Progenitor cell of endocrine pancreas (in vitro differentiated cells): Measurements from ENCODE around the gene SAMD7. TPM values are rescaled to one million over a fixed set of nuclear protein-coding genes. Genes with fewer than 3 reads are reported as not detected.

ENCODE experiments used
- DNase-seq: peaks from one replicate; pipeline ENCODE4 v3.0.0; 2021; ENCODE audit warnings: low spot score; ENCODE audit not compliant: unreplicated experiment
- H3K27ac Mint-ChIP-seq: 2 replicates; pipeline ENCODE4 v1.8.0; 2021; ENCODE audit warnings: mild to moderate bottlenecking, moderate library complexity, mixed read lengths
- H3K27me3 Mint-ChIP-seq: 2 replicates; pipeline ENCODE4 v1.8.0; 2021; ENCODE audit warnings: mixed read lengths
- H3K36me3 Mint-ChIP-seq: 2 replicates; pipeline ENCODE4 v1.8.0; 2022; ENCODE audit warnings: mixed read lengths; ENCODE audit not compliant: insufficient read depth
- H3K4me1 Mint-ChIP-seq: 2 replicates; pipeline ENCODE4 v1.8.0; 2021; ENCODE audit warnings: low read depth, mixed read lengths
- H3K4me3 Mint-ChIP-seq: 2 replicates; pipeline ENCODE4 v1.8.0; 2021; ENCODE audit warnings: low read depth, mild to moderate bottlenecking, moderate library complexity, mixed read lengths
- H3K9me3 Mint-ChIP-seq: 2 replicates; pipeline ENCODE4 v1.8.0; 2021; ENCODE audit warnings: low read depth, mixed read lengths
- total RNA-seq: library from RNA; stranded (reverse); gene quantifications from 2 replicates; pipeline ENCODE4 v1.2.1, GENCODE V29; 2021
- TF ChIP-seq, protein P1 (sequence below): fragments of 200-600 bp; sonication (generic); IDR thresholded peaks from one replicate; pipeline ENCODE4 v1.5.0; 2021; ENCODE audit warnings: antibody characterized with exemption, mild to moderate bottlenecking; ENCODE audit not compliant: unreplicated experiment

SAMD7 gene
- total RNA-seq, 1 donor from 2014 or later = not detected

DNA sequence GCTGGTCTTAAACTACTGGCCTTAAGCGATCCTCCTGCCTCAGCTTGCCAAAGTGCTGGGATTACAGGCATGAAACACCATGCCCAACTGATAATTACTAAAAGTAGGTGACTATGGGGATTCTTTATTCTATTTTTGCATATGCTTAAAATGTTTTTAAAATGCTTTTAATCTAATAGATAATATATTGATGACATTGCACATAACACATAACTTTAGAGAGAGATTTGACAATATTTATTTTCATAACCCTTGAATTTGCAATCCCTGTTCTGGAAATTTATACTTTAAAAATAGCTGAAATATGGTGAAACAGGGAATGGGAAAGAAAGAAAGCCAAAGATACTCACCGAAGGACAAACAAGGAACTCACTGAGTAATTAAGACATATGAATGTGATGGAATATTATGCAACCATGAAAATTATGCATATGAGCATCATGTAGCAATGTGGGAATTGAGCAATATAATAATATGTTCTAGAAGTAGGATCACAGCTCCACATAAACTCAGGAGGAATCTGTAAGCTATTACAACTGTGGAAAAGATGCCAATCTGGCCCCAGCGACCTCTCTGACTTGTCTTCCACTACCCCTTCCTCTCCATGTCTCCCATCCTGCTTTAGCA, 43.7 kb upstream of the SAMD7 start:
- no peaks in the 10 kb centered on the region for H3K27me3 Mint-ChIP-seq
- peak overlapping the region; percentile 0 for H3K27ac Mint-ChIP-seq
- H3K4me3 Mint-ChIP-seq = no peak overlapping the region
- H3K9me3 Mint-ChIP-seq = no peaks in the 10 kb centered on the region
- TF ChIP-seq, protein P1, sequence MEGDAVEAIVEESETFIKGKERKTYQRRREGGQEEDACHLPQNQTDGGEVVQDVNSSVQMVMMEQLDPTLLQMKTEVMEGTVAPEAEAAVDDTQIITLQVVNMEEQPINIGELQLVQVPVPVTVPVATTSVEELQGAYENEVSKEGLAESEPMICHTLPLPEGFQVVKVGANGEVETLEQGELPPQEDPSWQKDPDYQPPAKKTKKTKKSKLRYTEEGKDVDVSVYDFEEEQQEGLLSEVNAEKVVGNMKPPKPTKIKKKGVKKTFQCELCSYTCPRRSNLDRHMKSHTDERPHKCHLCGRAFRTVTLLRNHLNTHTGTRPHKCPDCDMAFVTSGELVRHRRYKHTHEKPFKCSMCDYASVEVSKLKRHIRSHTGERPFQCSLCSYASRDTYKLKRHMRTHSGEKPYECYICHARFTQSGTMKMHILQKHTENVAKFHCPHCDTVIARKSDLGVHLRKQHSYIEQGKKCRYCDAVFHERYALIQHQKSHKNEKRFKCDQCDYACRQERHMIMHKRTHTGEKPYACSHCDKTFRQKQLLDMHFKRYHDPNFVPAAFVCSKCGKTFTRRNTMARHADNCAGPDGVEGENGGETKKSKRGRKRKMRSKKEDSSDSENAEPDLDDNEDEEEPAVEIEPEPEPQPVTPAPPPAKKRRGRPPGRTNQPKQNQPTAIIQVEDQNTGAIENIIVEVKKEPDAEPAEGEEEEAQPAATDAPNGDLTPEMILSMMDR = no peak
- no peak for DNase-seq
- peaks cover 15% of the 10 kb centered on the region for H3K4me1 Mint-ChIP-seq
- no peaks in the 10 kb centered on the region for H3K36me3 Mint-ChIP-seq

DNA sequence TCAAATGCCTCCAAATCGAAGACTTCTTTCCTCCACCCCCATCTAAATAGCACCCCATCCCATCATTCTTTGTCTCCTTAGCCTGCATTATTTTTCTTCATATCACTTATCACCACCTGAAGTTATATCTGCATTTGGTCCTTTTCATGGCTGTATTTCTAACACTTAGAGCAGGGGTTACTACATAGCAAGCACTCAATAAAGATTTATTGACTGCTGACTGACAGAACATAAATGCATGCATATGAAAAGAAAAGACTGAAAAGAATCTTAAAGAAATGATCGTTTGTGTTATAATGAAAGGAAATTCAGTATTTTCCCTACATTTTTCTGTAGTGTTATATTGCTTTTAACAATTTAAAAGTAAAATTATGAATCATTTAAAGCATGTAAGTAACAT, 43.0 kb upstream of the SAMD7 start:
- H3K9me3 Mint-ChIP-seq = no peaks in the 10 kb centered on the region
- no peaks in the 10 kb centered on the region for H3K36me3 Mint-ChIP-seq
- TF ChIP-seq, protein P1 = no peak
- DNase-seq = no peak
- H3K27me3 Mint-ChIP-seq = no peaks in the 10 kb centered on the region
- peaks cover 15% of the 10 kb centered on the region for H3K4me1 Mint-ChIP-seq
- H3K27ac Mint-ChIP-seq = peak overlapping the region; percentile 0
- H3K4me3 Mint-ChIP-seq = no peak overlapping the region

DNA sequence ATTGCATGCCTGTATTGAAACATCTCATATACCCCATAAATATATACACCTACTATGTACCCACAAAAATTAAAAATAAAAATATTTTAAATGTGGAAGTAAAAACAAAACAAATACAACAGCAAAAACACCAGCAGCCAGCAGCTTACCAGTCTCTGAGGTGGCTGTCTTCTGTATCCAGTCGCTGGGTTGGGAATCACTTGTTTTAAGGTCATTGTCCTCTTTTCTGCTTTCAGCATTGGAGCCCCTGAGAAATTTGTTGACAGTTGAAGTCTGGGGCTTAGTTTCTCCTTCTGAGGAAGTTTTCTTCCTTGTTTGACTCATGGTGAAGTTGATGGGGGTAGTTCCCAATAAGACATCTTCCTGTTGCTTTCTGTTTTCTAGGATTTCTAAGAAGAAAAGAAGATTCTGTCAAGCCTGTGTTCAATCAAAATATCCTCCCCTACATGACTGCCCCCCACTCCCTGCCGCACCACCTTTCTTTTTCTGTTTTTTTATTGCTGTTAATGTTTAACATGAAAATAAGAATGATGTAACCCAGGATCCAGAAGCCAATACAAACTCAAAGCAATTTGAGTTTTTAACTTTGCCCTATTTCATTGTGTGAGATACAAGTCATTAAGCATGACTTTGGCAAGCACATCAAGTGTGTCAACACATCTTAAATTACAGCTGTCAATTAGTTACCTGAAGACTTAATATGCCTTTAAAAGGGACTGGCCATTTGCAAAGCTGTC, 41.7 kb upstream of the SAMD7 start, which contains the start of gene LRRC31:
TSS of gene LRRC31 (minus strand) at position 452 of the 737 bp plus-strand sequence. CDS start at position 324, 128 bp downstream.
- TF ChIP-seq, protein P1 = no peak
- no peak for DNase-seq
- Mint-ChIP-seq H3K4me3 (peak within 1 kb of the TSS; percentile 48), H3K36me3 (peaks cover under 1% of the 10 kb centered on the region), H3K4me1 (peaks cover 15% of the 10 kb centered on the region), H3K27ac (peak within 1 kb of the TSS; percentile 57), H3K9me3 (peaks cover 1% of the 10 kb centered on the region), H3K27me3 (no peaks in the 10 kb centered on the region)

DNA sequence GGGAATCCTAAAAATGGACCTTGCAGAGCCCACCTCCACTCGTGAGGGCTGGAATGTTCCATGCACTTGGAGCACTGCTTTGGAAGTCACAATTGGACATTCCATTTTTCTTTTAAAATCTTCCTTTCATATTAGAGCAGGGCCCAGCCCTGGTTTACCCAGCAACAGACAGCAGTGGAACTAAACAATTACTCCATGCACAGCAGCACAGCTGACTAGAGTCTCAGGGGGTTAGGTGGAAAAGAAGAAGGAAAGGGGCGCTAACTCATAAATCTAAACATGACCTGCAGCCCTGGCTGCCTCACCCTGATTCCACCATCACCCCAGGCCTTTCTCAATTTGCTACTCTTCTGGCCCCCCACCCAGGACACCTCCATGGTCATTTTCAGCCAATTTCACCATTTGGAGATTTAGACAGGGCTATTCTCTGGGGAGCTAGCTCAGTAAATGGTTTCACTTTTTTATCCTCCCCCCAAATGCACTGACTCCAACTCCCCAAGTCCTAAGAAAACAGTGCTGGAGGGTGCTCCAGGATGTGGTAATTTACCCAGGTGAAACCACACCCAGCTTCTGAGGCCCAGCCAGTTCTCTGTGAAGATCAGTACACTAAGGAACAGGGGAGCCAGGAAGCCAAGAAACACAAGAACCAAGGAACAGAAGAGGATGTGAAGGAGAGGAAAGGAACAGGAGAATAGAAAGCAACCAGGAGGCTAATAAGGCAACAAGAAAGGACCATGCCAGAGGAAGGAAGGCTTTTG, 40.1 kb upstream of the SAMD7 start:
- Mint-ChIP-seq H3K27ac (no peak overlapping the region), H3K27me3 (no peaks in the 10 kb centered on the region), H3K36me3 (peaks cover 3% of the 10 kb centered on the region), H3K4me1 (peaks cover 15% of the 10 kb centered on the region), H3K9me3 (peaks cover 6% of the 10 kb centered on the region), H3K4me3 (no peak overlapping the region)
- no peak for DNase-seq
- TF ChIP-seq, protein P1 = no peak

DNA sequence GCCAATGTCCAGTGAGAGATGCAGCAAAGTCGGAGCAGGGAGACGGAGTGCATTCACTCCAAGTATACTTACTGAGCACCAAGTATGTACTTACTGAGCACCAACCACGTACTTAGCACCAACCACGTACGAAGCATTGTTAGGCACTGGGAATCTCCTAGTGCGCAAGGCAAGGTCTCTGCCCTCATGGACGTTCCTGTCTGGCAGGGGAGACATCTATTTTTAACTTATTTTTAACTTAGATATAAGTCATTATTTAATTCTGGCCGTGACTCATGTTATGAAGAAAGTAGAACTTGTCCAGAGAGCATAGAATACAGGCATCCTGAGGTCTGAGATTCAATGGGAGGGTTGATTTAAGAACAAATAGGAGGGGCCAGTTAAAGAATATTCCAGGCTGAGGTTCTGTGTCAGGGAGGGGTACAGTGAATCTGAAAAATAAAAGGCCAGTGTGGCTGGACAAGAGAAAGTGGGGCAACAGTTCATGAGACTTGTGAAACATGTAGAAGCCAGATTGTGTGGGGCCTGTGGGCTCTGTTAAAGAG, 32.3 kb upstream of the SAMD7 start:
- Mint-ChIP-seq H3K27ac (no peak overlapping the region), H3K27me3 (no peaks in the 10 kb centered on the region)

More for the DNA sequence above, 32.3 kb upstream of the SAMD7 start:
- Mint-ChIP-seq H3K4me1 (no peaks in the 10 kb centered on the region), H3K4me3 (no peak overlapping the region), H3K9me3 (peaks cover 6% of the 10 kb centered on the region), H3K36me3 (peaks cover 3% of the 10 kb centered on the region)
- DNase-seq = no peak
- TF ChIP-seq, protein P1 = no peak
